ENCODE results near the gene MIGA2. TPM values are rescaled to one million over a fixed set of nuclear protein-coding genes. Genes with fewer than 3 reads are reported as not detected.
A peak's percentile ranks its signal among the peaks of the same experiment; 100 is the strongest.

MIGA2 gene
- total RNA-seq, 2 experiments from 2014 or later = 38.3 to 45.6 TPM

GRCh38 chr9:129068990-129069861, 32.8 kb downstream of the MIGA2 start:
- H3K27ac Mint-ChIP-seq = peak overlapping the region; percentile 88
- H3K27me3 Mint-ChIP-seq (ENCODE audit: low read depth) = no peaks in the 10 kb centered on the region
- peak; percentile 95 for ATAC-seq
- no peaks in the 10 kb centered on the region for H3K9me3 Mint-ChIP-seq (ENCODE audit: insufficient read depth)
- peak overlapping the region; percentile 63 for H3K4me3 Mint-ChIP-seq
- CTCF ChIA-PET = interaction anchor here (0.8 to 1.8 kb wide), 4 partner anchors 39 to 251 kb away, joined by 3 to 5 read pairs (median 4); partner anchors contain the start of gene ENDOG
- peak; percentile 91 for DNase-seq
- H3K36me3 Mint-ChIP-seq (ENCODE audit: low read depth) = peaks cover 30% of the 10 kb centered on the region
- POLR2A ChIA-PET = interaction anchor here (0.6 to 1.8 kb wide), 6 partner anchors 8 to 389 kb away, joined by 3 to 7 read pairs (median 3); partner anchors contain the start of gene DOLPP1
- peaks cover 56% of the 10 kb centered on the region for H3K4me1 Mint-ChIP-seq (ENCODE audit: low read depth)

GRCh38 chr9:129069862-129070641, 33.6 kb downstream of the MIGA2 start:
- DNase-seq = no peak
- Mint-ChIP-seq H3K27ac (peak overlapping the region; percentile 88), H3K4me1 (ENCODE audit: low read depth) (peaks cover 58% of the 10 kb centered on the region), H3K9me3 (ENCODE audit: insufficient read depth) (no peaks in the 10 kb centered on the region), H3K4me3 (peak overlapping the region; percentile 63), H3K36me3 (ENCODE audit: low read depth) (peaks cover 26% of the 10 kb centered on the region), H3K27me3 (ENCODE audit: low read depth) (no peaks in the 10 kb centered on the region)
- ChIA-PET POLR2A (interaction anchor here (0.6 to 1.4 kb wide), 5 partner anchors 8 to 32 kb away, joined by 3 to 7 read pairs (median 4); partner anchors contain the start of gene DOLPP1), CTCF (interaction anchor here (0.8 to 1.8 kb wide), 4 partner anchors 10 to 252 kb away, joined by 3 to 5 read pairs (median 4); partner anchors contain the start of genes DOLPP1 and ENDOG)
- no peak for ATAC-seq

GRCh38 chr9:129070696-129071525, 34.5 kb downstream of the MIGA2 start:
- Mint-ChIP-seq H3K4me1 (ENCODE audit: low read depth) (peaks cover 58% of the 10 kb centered on the region), H3K27ac (peak overlapping the region; percentile 46), H3K9me3 (ENCODE audit: insufficient read depth) (no peaks in the 10 kb centered on the region), H3K4me3 (no peak overlapping the region), H3K36me3 (ENCODE audit: low read depth) (peaks cover 19% of the 10 kb centered on the region), H3K27me3 (ENCODE audit: low read depth) (no peaks in the 10 kb centered on the region)
- POLR2A ChIA-PET = interaction anchor here (1.0 to 1.4 kb wide), 3 partner anchors 10 to 241 kb away, joined by 4 to 5 read pairs (median 4); partner anchors contain the start of genes DOLPP1 and SPOUT1
- DNase-seq = no peak
- CTCF ChIA-PET = interaction anchor here (1.4 kb wide), 1 partner anchor 10 kb away, joined by 5 read pairs; the partner anchor contains the start of gene DOLPP1
- ATAC-seq = no peak

GRCh38 chr9:129071526-129072126, 35.2 kb downstream of the MIGA2 start:
- H3K4me1 Mint-ChIP-seq (ENCODE audit: low read depth) = peaks cover 58% of the 10 kb centered on the region
- no peaks in the 10 kb centered on the region for H3K9me3 Mint-ChIP-seq (ENCODE audit: insufficient read depth)
- peak overlapping the region; percentile 56 for H3K27ac Mint-ChIP-seq
- H3K27me3 Mint-ChIP-seq (ENCODE audit: low read depth) = no peaks in the 10 kb centered on the region
- ATAC-seq (no peak), DNase-seq (peak; percentile 71)
- POLR2A ChIA-PET = interaction anchor here (1.2 to 1.4 kb wide), 2 partner anchors 34 to 242 kb away, joined by 4 to 5 read pairs; partner anchors contain the start of gene SPOUT1
- CTCF ChIA-PET = interaction anchor here (1.4 kb wide), 1 partner anchor 9 kb away, joined by 5 read pairs; the partner anchor contains the start of gene DOLPP1
- no peak overlapping the region for H3K4me3 Mint-ChIP-seq
- H3K36me3 Mint-ChIP-seq (ENCODE audit: low read depth) = peaks cover 18% of the 10 kb centered on the region

- ChIA-PET POLR2A (interaction anchor here (1.2 kb wide), 1 partner anchor 242 kb away, joined by 4 read pairs; the partner anchor contains the start of gene SPOUT1), CTCF (interaction anchor here (1.6 kb wide), 1 partner anchor 66 kb away, joined by 4 read pairs; no protein-coding TSS in a partner anchor)
- DNase-seq (no peak), ATAC-seq (no peak)
- Mint-ChIP-seq H3K9me3 (ENCODE audit: insufficient read depth) (no peaks in the 10 kb centered on the region), H3K4me1 (ENCODE audit: low read depth) (peaks cover 58% of the 10 kb centered on the region), H3K4me3 (no peak overlapping the region), H3K36me3 (ENCODE audit: low read depth) (peaks cover 16% of the 10 kb centered on the region), H3K27me3 (ENCODE audit: low read depth) (no peaks in the 10 kb centered on the region), H3K27ac (peak overlapping the region; percentile 56)
Measured at GRCh38 chr9:129072171-129072570, 35.7 kb downstream of the MIGA2 start.

- peaks cover 11% of the 10 kb centered on the region for H3K36me3 Mint-ChIP-seq (ENCODE audit: low read depth)
- ChIA-PET POLR2A (interaction anchor here (0.6 to 0.8 kb wide), 2 partner anchors 8 to 916 kb away, joined by 3 to 4 read pairs; partner anchors contain the start of gene DOLPP1), CTCF (interaction anchor here (0.7 to 1.6 kb wide), 3 partner anchors 38 to 67 kb away, joined by 3 to 4 read pairs (median 3); no protein-coding TSS in a partner anchor)
- ATAC-seq = no peak
- H3K9me3 Mint-ChIP-seq (ENCODE audit: insufficient read depth) = no peaks in the 10 kb centered on the region
- no peak overlapping the region for H3K4me3 Mint-ChIP-seq
- H3K4me1 Mint-ChIP-seq (ENCODE audit: low read depth) = peaks cover 56% of the 10 kb centered on the region
- peak overlapping the region; percentile 79 for H3K27ac Mint-ChIP-seq
- DNase-seq = no peak
- H3K27me3 Mint-ChIP-seq (ENCODE audit: low read depth) = no peaks in the 10 kb centered on the region
Measured at GRCh38 chr9:129073404-129073803, 37.0 kb downstream of the MIGA2 start.

- POLR2A ChIA-PET = no interaction called here
- CTCF ChIA-PET = interaction anchor here (1.1 kb wide), 1 partner anchor 38 kb away, joined by 3 read pairs; no protein-coding TSS in a partner anchor
- H3K4me1 Mint-ChIP-seq (ENCODE audit: low read depth) = peaks cover 54% of the 10 kb centered on the region
- ATAC-seq (no peak), DNase-seq (no peak)
- peaks cover 7% of the 10 kb centered on the region for H3K36me3 Mint-ChIP-seq (ENCODE audit: low read depth)
- H3K27ac Mint-ChIP-seq = no peak overlapping the region
- H3K9me3 Mint-ChIP-seq (ENCODE audit: insufficient read depth) = no peaks in the 10 kb centered on the region
- H3K27me3 Mint-ChIP-seq (ENCODE audit: low read depth) = no peaks in the 10 kb centered on the region
- no peak overlapping the region for H3K4me3 Mint-ChIP-seq
Measured at GRCh38 chr9:129074106-129074505, 37.7 kb downstream of the MIGA2 start.

- H3K36me3 Mint-ChIP-seq (ENCODE audit: low read depth) = peaks cover 5% of the 10 kb centered on the region
- ATAC-seq = no peak
- no peaks in the 10 kb centered on the region for H3K27me3 Mint-ChIP-seq (ENCODE audit: low read depth)
- no peak overlapping the region for H3K4me3 Mint-ChIP-seq
- DNase-seq = no peak
- H3K9me3 Mint-ChIP-seq (ENCODE audit: insufficient read depth) = no peaks in the 10 kb centered on the region
- H3K27ac Mint-ChIP-seq = no peak overlapping the region
- peaks cover 48% of the 10 kb centered on the region for H3K4me1 Mint-ChIP-seq (ENCODE audit: low read depth)
- POLR2A ChIA-PET = no interaction called here
- CTCF ChIA-PET = no interaction called here
Measured at GRCh38 chr9:129075996-129076639, 39.7 kb downstream of the MIGA2 start.

- CTCF ChIA-PET = no interaction called here
- H3K27me3 Mint-ChIP-seq (ENCODE audit: low read depth) = no peaks in the 10 kb centered on the region
- H3K36me3 Mint-ChIP-seq (ENCODE audit: low read depth) = peaks cover 5% of the 10 kb centered on the region
- H3K4me1 Mint-ChIP-seq (ENCODE audit: low read depth) = peaks cover 43% of the 10 kb centered on the region
- POLR2A ChIA-PET = no interaction called here
- H3K9me3 Mint-ChIP-seq (ENCODE audit: insufficient read depth) = no peaks in the 10 kb centered on the region
- ATAC-seq = no peak
- H3K4me3 Mint-ChIP-seq = no peak overlapping the region
- DNase-seq = no peak
- no peak overlapping the region for H3K27ac Mint-ChIP-seq
Measured at GRCh38 chr9:129076640-129077037, 40.2 kb downstream of the MIGA2 start.

- DNase-seq = no peak
- H3K4me3 Mint-ChIP-seq = no peak overlapping the region
- H3K36me3 Mint-ChIP-seq (ENCODE audit: low read depth) = peaks cover 2% of the 10 kb centered on the region
- H3K9me3 Mint-ChIP-seq (ENCODE audit: insufficient read depth) = no peaks in the 10 kb centered on the region
- ChIA-PET POLR2A (no interaction called here), CTCF (no interaction called here)
- H3K27ac Mint-ChIP-seq = no peak overlapping the region
- no peaks in the 10 kb centered on the region for H3K27me3 Mint-ChIP-seq (ENCODE audit: low read depth)
- no peak for ATAC-seq
- peaks cover 42% of the 10 kb centered on the region for H3K4me1 Mint-ChIP-seq (ENCODE audit: low read depth)
Measured at GRCh38 chr9:129077236-129077635, 40.8 kb downstream of the MIGA2 start.

Data from activated CD8-positive, alpha-beta T cell treated with anti-CD3 and anti-CD28 coated beads, Interleukin-2, amount 10 ng/mL, durations not matched to agents 7 days and 5 days (primary cell).